ENCODE data around the gene SOCS6.
A peak's percentile ranks its signal among the peaks of the same experiment; 100 is the strongest.

The SOCS6 gene

DNA sequence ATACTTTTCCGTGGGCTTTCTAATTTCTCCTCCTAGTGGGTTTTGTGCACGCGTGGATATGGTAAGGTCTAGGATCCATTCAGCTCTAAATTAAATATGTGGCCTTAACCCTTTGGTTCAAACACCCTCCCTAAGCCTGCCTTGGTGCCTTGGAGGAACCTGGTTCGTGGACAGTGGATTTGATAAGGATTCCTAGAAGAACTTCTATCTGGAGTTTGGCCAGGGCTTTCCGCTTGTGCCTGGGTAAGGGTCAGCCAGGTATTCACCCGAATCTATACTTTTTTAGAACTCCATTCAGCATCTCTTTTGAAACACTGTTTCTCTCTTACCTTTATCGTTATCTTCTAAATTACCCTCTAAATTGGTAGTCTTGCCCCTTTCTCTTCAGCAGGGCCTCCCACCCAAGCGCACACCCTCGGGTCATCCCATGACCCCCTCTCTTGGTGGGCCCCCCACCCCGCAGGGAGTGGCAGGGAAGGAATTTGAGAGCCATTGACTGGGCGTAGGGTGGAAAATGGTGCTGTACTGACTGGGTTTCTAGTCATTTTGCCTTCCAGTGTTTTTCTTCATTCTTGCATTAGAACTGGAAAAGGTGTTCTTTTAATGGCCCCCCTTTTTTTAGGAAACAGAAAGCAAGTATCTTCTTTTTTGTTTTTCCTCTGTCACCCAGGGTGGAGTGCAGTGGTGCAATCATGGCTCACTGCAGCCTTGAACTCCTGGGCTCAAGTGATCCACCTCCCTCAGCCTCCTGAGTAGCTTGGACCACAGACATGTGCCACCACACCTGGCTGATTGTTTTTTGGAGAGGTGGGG, 1.8 kb downstream of the SOCS6 start:
- peak overlapping the region; percentile 95 for H3K4me3 ChIP-seq (ENCODE audit: low read length)
- DNase-seq (ENCODE audit: low read depth), result no peak
- H3K4me1 ChIP-seq (ENCODE audit: control insufficient read depth, insufficient read depth, low read length), result peaks cover 35% of the 10 kb centered on the region
- no peaks in the 10 kb centered on the region for H3K27me3 ChIP-seq (replicated peaks; ENCODE audit: control insufficient read depth, insufficient read depth, low read length)
- no peaks in the 10 kb centered on the region for H3K9me3 ChIP-seq (ENCODE audit: control insufficient read depth, low read length)
- H3K9ac ChIP-seq (ENCODE audit: low read length), result peak overlapping the region; percentile 95
- H3K36me3 ChIP-seq (ENCODE audit: control insufficient read depth, insufficient read depth, low read length, severe bottlenecking), result no peaks in the 10 kb centered on the region

DNA sequence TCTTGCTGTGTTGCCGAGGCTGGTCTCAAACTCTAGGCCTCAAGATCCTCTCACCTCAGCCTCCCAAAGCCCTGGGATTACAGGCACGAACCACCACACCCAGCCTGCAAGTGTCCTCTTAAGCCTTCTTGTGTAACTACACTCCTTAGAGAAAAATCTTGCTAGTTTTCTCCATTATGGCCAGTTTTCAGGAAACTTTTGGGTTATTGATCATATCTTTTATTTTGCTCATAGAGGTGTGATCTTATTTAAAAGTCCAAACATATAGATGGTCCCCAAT, 2.4 kb downstream of the SOCS6 start:
- Histone ChIP-seq H3K9ac (ENCODE audit: low read length) (no peak overlapping the region), H3K4me3 (ENCODE audit: low read length) (peak overlapping the region; percentile 95), H3K27me3 (replicated peaks; ENCODE audit: control insufficient read depth, insufficient read depth, low read length) (no peaks in the 10 kb centered on the region), H3K4me1 (ENCODE audit: control insufficient read depth, insufficient read depth, low read length) (peaks cover 41% of the 10 kb centered on the region), H3K9me3 (ENCODE audit: control insufficient read depth, low read length) (no peaks in the 10 kb centered on the region), H3K36me3 (ENCODE audit: control insufficient read depth, insufficient read depth, low read length, severe bottlenecking) (no peaks in the 10 kb centered on the region)
- DNase-seq (ENCODE audit: low read depth), result no peak

DNA sequence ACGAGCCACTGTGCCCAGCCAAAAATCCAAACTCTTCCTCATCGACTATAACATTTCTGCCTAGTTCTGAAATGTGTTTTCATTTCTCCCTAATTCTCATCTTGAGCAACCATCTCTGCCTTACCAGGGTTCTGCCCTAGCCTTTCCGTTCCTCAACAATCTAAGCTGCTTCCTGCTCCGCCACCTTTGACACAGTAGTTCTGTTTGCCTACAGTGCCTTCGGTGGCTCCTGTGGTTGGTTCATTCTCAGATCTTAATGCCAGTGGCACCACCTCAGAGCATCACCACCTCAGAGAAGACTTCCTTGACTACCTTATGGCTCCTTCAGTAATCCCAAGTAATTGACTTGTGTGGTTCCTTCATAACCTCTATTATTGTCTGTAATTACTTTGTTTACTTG, 3.8 kb downstream of the SOCS6 start:
- peaks cover 46% of the 10 kb centered on the region for H3K4me1 ChIP-seq (ENCODE audit: control insufficient read depth, insufficient read depth, low read length)
- H3K4me3 ChIP-seq (ENCODE audit: low read length), result no peak overlapping the region
- no peaks in the 10 kb centered on the region for H3K9me3 ChIP-seq (ENCODE audit: control insufficient read depth, low read length)
- H3K9ac ChIP-seq (ENCODE audit: low read length), result no peak overlapping the region
- H3K27me3 ChIP-seq (replicated peaks; ENCODE audit: control insufficient read depth, insufficient read depth, low read length), result no peaks in the 10 kb centered on the region
- DNase-seq (ENCODE audit: low read depth), result no peak
- H3K36me3 ChIP-seq (ENCODE audit: control insufficient read depth, insufficient read depth, low read length, severe bottlenecking), result no peaks in the 10 kb centered on the region

DNA sequence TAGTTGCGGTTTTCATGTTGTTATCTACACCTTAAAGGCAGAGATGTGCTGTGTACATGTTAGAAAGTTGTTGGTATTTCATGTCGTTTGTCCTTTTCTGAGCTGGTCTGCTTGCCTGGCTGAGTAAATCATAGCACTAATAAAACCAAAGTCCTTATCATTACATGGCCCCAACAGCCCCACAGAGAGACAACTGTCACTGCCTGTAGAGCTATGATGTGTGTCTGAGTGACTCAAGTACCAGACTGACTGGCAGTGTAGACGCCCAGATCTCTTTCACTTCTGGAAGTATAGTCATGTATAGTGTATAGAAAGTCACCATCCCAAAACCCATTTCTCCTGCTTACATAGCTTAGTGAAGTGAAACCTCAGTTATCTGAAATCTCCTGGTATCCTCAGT, 4.3 kb downstream of the SOCS6 start:
- Histone ChIP-seq H3K9me3 (ENCODE audit: control insufficient read depth, low read length) (no peaks in the 10 kb centered on the region), H3K9ac (ENCODE audit: low read length) (no peak overlapping the region), H3K36me3 (ENCODE audit: control insufficient read depth, insufficient read depth, low read length, severe bottlenecking) (no peaks in the 10 kb centered on the region), H3K4me3 (ENCODE audit: low read length) (no peak overlapping the region), H3K4me1 (ENCODE audit: control insufficient read depth, insufficient read depth, low read length) (peaks cover 46% of the 10 kb centered on the region), H3K27me3 (replicated peaks; ENCODE audit: control insufficient read depth, insufficient read depth, low read length) (no peaks in the 10 kb centered on the region)
- DNase-seq (ENCODE audit: low read depth), result no peak

DNA sequence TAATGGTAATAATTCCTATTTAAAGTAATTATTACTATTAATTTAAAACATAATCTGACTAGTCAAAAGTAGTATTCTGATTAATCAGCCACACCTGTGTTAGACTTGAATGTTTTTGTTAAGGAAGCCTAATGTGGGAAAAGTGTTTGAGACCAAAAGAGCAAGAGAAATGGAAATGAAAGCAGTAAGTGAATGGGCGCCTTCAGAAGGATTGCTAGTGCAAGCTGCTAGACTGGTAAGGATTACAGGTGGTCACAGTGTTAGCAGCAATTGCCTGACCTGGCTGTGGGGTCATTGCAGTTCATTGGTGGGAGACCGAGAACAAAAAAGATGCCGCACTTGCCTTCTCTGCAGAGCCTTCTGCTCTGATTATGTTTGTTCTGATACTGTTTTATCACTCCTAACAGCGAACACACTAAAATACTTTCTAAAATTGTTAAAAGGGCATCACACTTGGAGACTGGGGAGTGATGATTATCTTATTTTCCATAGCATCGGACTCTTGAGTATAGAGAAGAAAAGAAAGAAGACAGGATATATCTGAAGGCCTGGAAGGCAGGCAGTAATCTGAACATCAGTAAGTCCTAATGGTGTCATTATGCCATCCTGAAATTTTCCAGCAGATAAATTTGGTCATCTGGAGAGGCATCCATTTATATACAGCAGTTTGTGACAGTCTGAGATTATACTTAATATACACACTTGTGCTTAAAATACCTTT, 5.8 kb downstream of the SOCS6 start:
- no peak overlapping the region for H3K4me3 ChIP-seq (ENCODE audit: low read length)
- H3K9me3 ChIP-seq (ENCODE audit: control insufficient read depth, low read length), result no peaks in the 10 kb centered on the region

DNA sequence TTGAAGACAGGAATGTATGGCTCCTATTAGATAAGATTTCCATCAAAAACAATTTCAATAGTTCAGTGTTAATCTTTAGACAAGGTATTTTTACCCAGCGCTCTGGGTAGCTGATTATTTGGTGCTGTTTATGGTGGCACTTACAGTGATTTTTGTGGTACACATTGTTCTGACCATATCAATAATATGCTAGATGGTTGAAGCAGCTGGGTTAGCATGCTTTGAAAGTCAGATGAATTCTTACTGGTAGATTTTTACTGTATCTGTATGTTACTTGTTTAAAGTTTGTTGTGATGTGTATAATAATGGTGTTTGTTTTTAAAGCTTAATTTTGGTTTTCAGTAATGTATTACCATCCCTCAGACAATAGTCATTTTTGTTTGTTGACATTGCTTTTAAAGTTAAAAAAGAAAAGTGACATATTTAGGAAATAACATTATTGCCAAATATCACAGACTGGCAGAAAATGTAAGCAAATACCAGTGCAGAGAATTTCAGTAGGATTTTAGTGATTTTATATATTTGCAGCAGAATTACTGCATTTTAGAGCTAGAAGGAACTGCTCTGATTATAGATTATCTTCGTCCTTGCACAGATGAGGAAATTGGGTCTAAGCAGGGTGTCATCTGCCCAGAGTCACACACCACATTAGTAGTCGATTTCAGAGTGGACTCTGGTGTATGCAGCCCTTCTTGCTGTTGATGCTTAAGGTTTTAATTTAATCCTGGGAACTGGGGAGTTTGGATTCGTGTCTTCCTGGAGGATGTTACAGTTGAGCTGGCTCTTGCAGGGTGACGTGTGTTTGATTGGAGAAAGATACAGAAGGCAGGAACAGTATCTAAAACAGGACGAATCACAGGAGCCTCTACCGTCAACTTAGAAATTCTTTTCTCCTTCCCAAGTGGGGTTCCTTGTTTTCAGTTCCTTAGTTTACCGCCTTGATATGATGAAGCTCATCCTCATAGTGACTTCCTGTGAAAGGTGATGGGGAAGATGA, 6.6 kb downstream of the SOCS6 start:
- peak overlapping the region; percentile 5 for H3K4me3 ChIP-seq (ENCODE audit: low read length)
- no peak overlapping the region for H3K9ac ChIP-seq (ENCODE audit: low read length)
- H3K36me3 ChIP-seq (ENCODE audit: control insufficient read depth, insufficient read depth, low read length, severe bottlenecking), result no peaks in the 10 kb centered on the region
- no peaks in the 10 kb centered on the region for H3K9me3 ChIP-seq (ENCODE audit: control insufficient read depth, low read length)
- H3K4me1 ChIP-seq (ENCODE audit: control insufficient read depth, insufficient read depth, low read length), result peaks cover 41% of the 10 kb centered on the region
- no peaks in the 10 kb centered on the region for H3K27me3 ChIP-seq (replicated peaks; ENCODE audit: control insufficient read depth, insufficient read depth, low read length)
- DNase-seq (ENCODE audit: low read depth), result peak; percentile 16

More for the DNA sequence above, 5.8 kb downstream of the SOCS6 start:
- Histone ChIP-seq H3K36me3 (ENCODE audit: control insufficient read depth, insufficient read depth, low read length, severe bottlenecking) (no peaks in the 10 kb centered on the region), H3K27me3 (replicated peaks; ENCODE audit: control insufficient read depth, insufficient read depth, low read length) (no peaks in the 10 kb centered on the region), H3K9ac (ENCODE audit: low read length) (no peak overlapping the region), H3K4me1 (ENCODE audit: control insufficient read depth, insufficient read depth, low read length) (peaks cover 46% of the 10 kb centered on the region)
- DNase-seq (ENCODE audit: low read depth), result no peak

DNA sequence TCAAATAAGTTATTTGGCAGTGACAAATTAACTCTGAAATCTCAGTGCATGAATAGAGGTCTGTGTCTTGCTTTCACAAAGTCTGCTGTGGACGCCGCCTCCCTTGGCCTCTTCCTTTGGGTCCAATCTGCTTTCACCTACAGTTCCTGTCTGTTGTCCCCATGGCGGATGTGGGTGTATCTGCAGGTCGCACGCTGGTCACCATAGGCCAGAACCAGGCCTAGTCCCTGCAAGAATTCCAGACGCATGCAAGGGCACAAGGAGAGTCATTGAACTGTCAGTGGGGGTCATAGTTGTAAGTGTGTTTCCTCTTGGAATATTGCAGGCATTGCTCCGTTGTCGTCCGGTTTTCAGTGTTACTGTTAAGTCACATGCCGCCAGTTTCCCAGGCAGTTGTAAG, 7.4 kb downstream of the SOCS6 start:
- H3K4me3 ChIP-seq (ENCODE audit: low read length), result peak overlapping the region; percentile 5
- DNase-seq (ENCODE audit: low read depth), result no peak
- no peaks in the 10 kb centered on the region for H3K36me3 ChIP-seq (ENCODE audit: control insufficient read depth, insufficient read depth, low read length, severe bottlenecking)
- peaks cover 33% of the 10 kb centered on the region for H3K4me1 ChIP-seq (ENCODE audit: control insufficient read depth, insufficient read depth, low read length)
- H3K9ac ChIP-seq (ENCODE audit: low read length), result no peak overlapping the region
- no peaks in the 10 kb centered on the region for H3K27me3 ChIP-seq (replicated peaks; ENCODE audit: control insufficient read depth, insufficient read depth, low read length)
- H3K9me3 ChIP-seq (ENCODE audit: control insufficient read depth, low read length), result no peaks in the 10 kb centered on the region

DNA sequence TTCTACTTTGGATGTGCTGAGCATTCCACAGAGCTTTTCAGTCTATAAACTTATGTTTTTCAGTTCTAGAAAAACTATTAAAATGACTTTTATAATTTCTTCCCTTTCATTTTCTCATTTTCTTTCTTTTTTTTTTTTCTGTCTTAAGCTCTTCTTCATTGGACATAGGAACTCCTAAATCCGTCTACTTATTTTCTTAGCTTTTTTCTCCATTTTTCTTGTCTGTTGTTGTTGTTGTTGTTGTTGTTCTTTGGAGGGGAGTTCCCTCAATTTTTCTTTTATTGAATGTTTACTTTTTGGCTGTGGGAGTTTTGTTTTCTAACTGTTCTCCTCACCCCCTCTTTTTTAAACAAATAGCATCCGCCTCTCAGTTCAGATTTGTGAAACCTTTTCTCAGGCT, 7.9 kb downstream of the SOCS6 start:
- no peaks in the 10 kb centered on the region for H3K36me3 ChIP-seq (ENCODE audit: control insufficient read depth, insufficient read depth, low read length, severe bottlenecking)
- DNase-seq (ENCODE audit: low read depth), result no peak
- H3K4me3 ChIP-seq (ENCODE audit: low read length), result no peak overlapping the region
- H3K27me3 ChIP-seq (replicated peaks; ENCODE audit: control insufficient read depth, insufficient read depth, low read length), result no peaks in the 10 kb centered on the region
- no peak overlapping the region for H3K9ac ChIP-seq (ENCODE audit: low read length)
- H3K9me3 ChIP-seq (ENCODE audit: control insufficient read depth, low read length), result no peaks in the 10 kb centered on the region
- H3K4me1 ChIP-seq (ENCODE audit: control insufficient read depth, insufficient read depth, low read length), result peaks cover 28% of the 10 kb centered on the region

DNA sequence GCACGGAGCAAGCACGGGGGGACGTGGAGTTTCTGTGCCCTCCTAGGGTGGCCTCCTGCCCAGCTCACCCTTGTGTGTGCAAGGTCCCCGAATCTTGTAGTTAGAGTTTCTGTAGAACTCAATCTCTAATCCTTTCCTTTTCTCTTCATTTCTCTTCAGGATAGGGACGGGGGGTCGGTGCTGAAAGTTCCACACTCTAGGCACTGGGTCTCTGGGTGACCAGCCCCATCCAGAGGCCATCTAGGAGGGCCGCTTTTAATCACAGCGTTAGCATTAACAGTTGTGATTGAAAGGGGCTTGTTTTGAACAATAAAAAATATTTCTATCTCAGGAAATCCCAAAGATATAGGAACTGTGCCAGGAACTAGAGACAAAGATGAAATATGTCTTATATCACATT, 10.5 kb downstream of the SOCS6 start:
- no peaks in the 10 kb centered on the region for H3K9me3 ChIP-seq (ENCODE audit: control insufficient read depth, low read length)

DNA sequence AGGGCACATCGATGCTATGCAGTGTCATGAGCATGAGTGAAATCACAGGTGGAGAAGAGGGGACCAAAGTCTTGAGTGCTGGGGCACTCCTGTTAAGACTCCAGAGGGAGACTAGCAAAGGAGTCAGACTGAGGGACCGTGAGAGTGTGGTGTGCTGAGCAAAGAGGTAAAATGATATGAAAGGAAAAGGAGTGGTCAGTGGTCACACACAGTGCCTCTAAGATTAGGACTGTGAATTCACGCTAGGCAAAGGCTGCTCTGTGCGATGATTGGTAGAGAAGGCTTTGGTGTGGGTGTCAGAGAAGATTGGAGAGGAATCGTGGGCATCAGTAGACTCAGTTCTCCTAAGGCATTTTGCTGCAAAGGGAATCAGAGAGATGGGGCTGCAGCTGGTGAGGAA, 12.8 kb downstream of the SOCS6 start:
- Histone ChIP-seq H3K9me3 (ENCODE audit: control insufficient read depth, low read length) (no peaks in the 10 kb centered on the region), H3K9ac (ENCODE audit: low read length) (no peak overlapping the region), H3K36me3 (ENCODE audit: control insufficient read depth, insufficient read depth, low read length, severe bottlenecking) (no peaks in the 10 kb centered on the region), H3K4me3 (ENCODE audit: low read length) (no peak overlapping the region), H3K27me3 (replicated peaks; ENCODE audit: control insufficient read depth, insufficient read depth, low read length) (no peaks in the 10 kb centered on the region), H3K4me1 (ENCODE audit: control insufficient read depth, insufficient read depth, low read length) (peaks cover 16% of the 10 kb centered on the region)
- DNase-seq (ENCODE audit: low read depth), result no peak

More for the DNA sequence above, 10.5 kb downstream of the SOCS6 start:
- Histone ChIP-seq H3K36me3 (ENCODE audit: control insufficient read depth, insufficient read depth, low read length, severe bottlenecking) (no peaks in the 10 kb centered on the region), H3K4me1 (ENCODE audit: control insufficient read depth, insufficient read depth, low read length) (peaks cover 32% of the 10 kb centered on the region), H3K27me3 (replicated peaks; ENCODE audit: control insufficient read depth, insufficient read depth, low read length) (no peaks in the 10 kb centered on the region), H3K4me3 (ENCODE audit: low read length) (no peak overlapping the region), H3K9ac (ENCODE audit: low read length) (no peak overlapping the region)
- DNase-seq (ENCODE audit: low read depth), result no peak

Data from adipocyte (in vitro differentiated cells).